Stomach smooth muscle (tissue), 2 donors: ENCODE results near the gene MT1HL1.

Experiments used
- H3K27ac ChIP-seq: one replicate; pipeline ENCODE4 v1.7.0; 2013; ENCODE audit warnings: mild to moderate bottlenecking, low read length, inconsistent platforms
- H3K27me3 ChIP-seq, 2 donors: one replicate each; pipeline ENCODE4 v1.7.0; 2013; ENCODE audit warnings: low read length in 2 of 2; ENCODE audit not compliant: insufficient read depth in 2 of 2, control insufficient read depth in 1 of 2
- H3K36me3 ChIP-seq, 2 donors: one replicate each; pipeline ENCODE4 v1.7.0; 2013; ENCODE audit warnings: low read length in 2 of 2; ENCODE audit not compliant: control insufficient read depth in 2 of 2, insufficient read depth in 2 of 2
- H3K4me1 ChIP-seq: one replicate; pipeline ENCODE4 v1.7.0; 2013; ENCODE audit warnings: low read length; ENCODE audit not compliant: control insufficient read depth, insufficient read depth
- H3K4me3 ChIP-seq, 2 donors: one replicate each; pipeline ENCODE4 v1.7.0; 2013; ENCODE audit warnings: low read length in 2 of 2
- H3K9ac ChIP-seq, 2 donors: one replicate each; pipeline ENCODE4 v1.7.0; 2013; ENCODE audit warnings: low read length in 2 of 2, mild to moderate bottlenecking in 1 of 2
- H3K9me3 ChIP-seq, 2 donors: one replicate each; pipeline ENCODE4 v1.7.0; 2013; ENCODE audit warnings: low read length in 2 of 2; ENCODE audit not compliant: control insufficient read depth in 2 of 2
- donor health status: healthy.
- donor health status: Pancreatic carcinoma.

MT1HL1 gene

GRCh38 chr1:237016626-237017025 lies 12.4 kb upstream of the MT1HL1 start:
- Histone ChIP-seq H3K4me1 (peaks cover 19% of the 10 kb centered on the region), H3K27ac (no peak overlapping the region), H3K27me3 (no peaks in the 10 kb centered on the region), H3K9me3 (no peaks in the 10 kb centered on the region), H3K4me3 (no peak overlapping the region), H3K9ac (no peak overlapping the region), H3K36me3 (no peaks in the 10 kb centered on the region)

GRCh38 chr1:237013608-237014007 lies 9.4 kb upstream of the MT1HL1 start:
- Histone ChIP-seq H3K4me1 (peaks cover 25% of the 10 kb centered on the region), H3K27ac (peak overlapping the region; percentile 91), H3K9me3 (no peaks in the 10 kb centered on the region), H3K4me3 (peak overlapping the region in 1 of 2 donors; percentile 60), H3K36me3 (no peaks in the 10 kb centered on the region), H3K27me3 (no peaks in the 10 kb centered on the region), H3K9ac (no peak overlapping the region)

- no peaks in the 10 kb centered on the region for H3K36me3 ChIP-seq
- peaks cover 25% of the 10 kb centered on the region for H3K4me1 ChIP-seq
- peak overlapping the region; percentile 35 to 60 for H3K4me3 ChIP-seq
- peak overlapping the region; percentile 91 for H3K27ac ChIP-seq
- no peaks in the 10 kb centered on the region for H3K27me3 ChIP-seq
- H3K9me3 ChIP-seq, result no peaks in the 10 kb centered on the region
- peak overlapping the region; percentile 56 to 66 for H3K9ac ChIP-seq
Measured at GRCh38 chr1:237012788-237013383, 8.6 kb upstream of the MT1HL1 start.

- H3K4me3 ChIP-seq, result peak overlapping the region in 1 of 2 donors; percentile 22
- H3K27ac ChIP-seq, result peak overlapping the region; percentile 91
Measured at GRCh38 chr1:237012361-237012760, 8.1 kb upstream of the MT1HL1 start.

GRCh38 chr1:237011432-237011831 lies 7.2 kb upstream of the MT1HL1 start:
- no peak overlapping the region for H3K9ac ChIP-seq
- H3K4me3 ChIP-seq, result no peak overlapping the region
- no peaks in the 10 kb centered on the region for H3K9me3 ChIP-seq
- H3K27ac ChIP-seq, result peak overlapping the region; percentile 91
- H3K27me3 ChIP-seq, result no peaks in the 10 kb centered on the region
- H3K4me1 ChIP-seq, result peaks cover 25% of the 10 kb centered on the region
- H3K36me3 ChIP-seq, result no peaks in the 10 kb centered on the region

More at GRCh38 chr1:237012361-237012760, 8.1 kb upstream of the MT1HL1 start:
- peaks cover 25% of the 10 kb centered on the region for H3K4me1 ChIP-seq
- no peaks in the 10 kb centered on the region for H3K9me3 ChIP-seq
- H3K27me3 ChIP-seq, result no peaks in the 10 kb centered on the region
- H3K9ac ChIP-seq, result peak overlapping the region in 1 of 2 donors; percentile 21
- no peaks in the 10 kb centered on the region for H3K36me3 ChIP-seq

GRCh38 chr1:237009611-237010010 lies 5.4 kb upstream of the MT1HL1 start:
- H3K9me3 ChIP-seq, result no peaks in the 10 kb centered on the region
- H3K27me3 ChIP-seq, result no peaks in the 10 kb centered on the region
- H3K36me3 ChIP-seq, result no peaks in the 10 kb centered on the region
- no peak overlapping the region for H3K9ac ChIP-seq
- peaks cover 25% of the 10 kb centered on the region for H3K4me1 ChIP-seq
- no peak overlapping the region for H3K27ac ChIP-seq
- no peak overlapping the region for H3K4me3 ChIP-seq

GRCh38 chr1:237007147-237007881 lies 3.1 kb upstream of the MT1HL1 start:
- Histone ChIP-seq H3K4me1 (peaks cover 12% of the 10 kb centered on the region), H3K36me3 (no peaks in the 10 kb centered on the region), H3K27ac (no peak overlapping the region), H3K9ac (no peak overlapping the region), H3K27me3 (no peaks in the 10 kb centered on the region), H3K9me3 (no peaks in the 10 kb centered on the region), H3K4me3 (no peak overlapping the region)

- H3K9ac ChIP-seq, result no peak overlapping the region
- no peak overlapping the region for H3K27ac ChIP-seq
- H3K4me1 ChIP-seq, result peaks cover 2% of the 10 kb centered on the region
- H3K27me3 ChIP-seq, result no peaks in the 10 kb centered on the region
- no peak overlapping the region for H3K4me3 ChIP-seq
- H3K36me3 ChIP-seq, result no peaks in the 10 kb centered on the region
- H3K9me3 ChIP-seq, result no peaks in the 10 kb centered on the region
Measured at GRCh38 chr1:237005674-237006073, 1.4 kb upstream of the MT1HL1 start.

GRCh38 chr1:237003516-237003915 lies 725 bp downstream of the MT1HL1 start:
- H3K27me3 ChIP-seq, result no peaks in the 10 kb centered on the region
- no peak overlapping the region for H3K9ac ChIP-seq
- H3K36me3 ChIP-seq, result no peaks in the 10 kb centered on the region
- H3K4me1 ChIP-seq, result no peaks in the 10 kb centered on the region
- no peak overlapping the region for H3K4me3 ChIP-seq
- no peaks in the 10 kb centered on the region for H3K9me3 ChIP-seq
- H3K27ac ChIP-seq, result no peak overlapping the region

GRCh38 chr1:237000191-237000590 lies 4.0 kb downstream of the MT1HL1 start:
- Histone ChIP-seq H3K4me3 (no peak overlapping the region), H3K4me1 (peaks cover 2% of the 10 kb centered on the region), H3K27me3 (no peaks in the 10 kb centered on the region), H3K36me3 (no peaks in the 10 kb centered on the region), H3K27ac (no peak overlapping the region), H3K9me3 (no peaks in the 10 kb centered on the region), H3K9ac (no peak overlapping the region)

- H3K4me1 ChIP-seq, result peaks cover 2% of the 10 kb centered on the region
- H3K9me3 ChIP-seq, result no peaks in the 10 kb centered on the region
- no peak overlapping the region for H3K4me3 ChIP-seq
- no peak overlapping the region for H3K27ac ChIP-seq
- H3K9ac ChIP-seq, result no peak overlapping the region
- H3K36me3 ChIP-seq, result no peaks in the 10 kb centered on the region
- H3K27me3 ChIP-seq, result no peaks in the 10 kb centered on the region
Measured at GRCh38 chr1:236998546-236998945, 5.7 kb downstream of the MT1HL1 start.
